NCI-H526 treated with DMSO at 0.1 percent for 48 hours (cell line): ENCODE results near the gene TRPM5.

Source experiments
- DNase-seq: peaks from one replicate; lab custom pipeline; 2025; lab: John Stamatoyannopoulos, UW

Gene TRPM5

GRCh38 chr11:2402890-2403645 is 41.2 kb downstream of the TRPM5 start:
- no peak for DNase-seq

GRCh38 chr11:2402106-2402505 is 42.2 kb downstream of the TRPM5 start:
- DNase-seq = no peak

- DNase-seq = no peak
These were observed 42.8 kb downstream of the TRPM5 start for GRCh38 chr11:2401436-2401984.

- DNase-seq = no peak
These were observed 43.4 kb downstream of the TRPM5 start for GRCh38 chr11:2400762-2401435.

GRCh38 chr11:2400069-2400761 is 44.1 kb downstream of the TRPM5 start, which contains the start of gene TSSC4:
Gene TSSC4, plus strand, starts transcription at chr11:2400750. Its CDS starts 1,884 bp downstream, at chr11:2402634.
- peak; percentile 100 for DNase-seq

GRCh38 chr11:2399488-2400068 is 44.7 kb downstream of the TRPM5 start:
- DNase-seq = no peak

GRCh38 chr11:2398664-2399355 is 45.5 kb downstream of the TRPM5 start:
- no peak for DNase-seq

GRCh38 chr11:2397005-2397404 is 47.3 kb downstream of the TRPM5 start:
- DNase-seq = no peak

- DNase-seq = no peak
These were observed 47.8 kb downstream of the TRPM5 start for GRCh38 chr11:2396471-2396870.

- no peak for DNase-seq
These were observed 48.5 kb downstream of the TRPM5 start for GRCh38 chr11:2395856-2396255.

GRCh38 chr11:2395211-2395730 is 49.0 kb downstream of the TRPM5 start:
- DNase-seq = no peak

- no peak for DNase-seq
These were observed 49.6 kb downstream of the TRPM5 start for GRCh38 chr11:2394818-2395105.
